ENCODE results near the gene MMP15.

The MMP15 gene

DNA sequence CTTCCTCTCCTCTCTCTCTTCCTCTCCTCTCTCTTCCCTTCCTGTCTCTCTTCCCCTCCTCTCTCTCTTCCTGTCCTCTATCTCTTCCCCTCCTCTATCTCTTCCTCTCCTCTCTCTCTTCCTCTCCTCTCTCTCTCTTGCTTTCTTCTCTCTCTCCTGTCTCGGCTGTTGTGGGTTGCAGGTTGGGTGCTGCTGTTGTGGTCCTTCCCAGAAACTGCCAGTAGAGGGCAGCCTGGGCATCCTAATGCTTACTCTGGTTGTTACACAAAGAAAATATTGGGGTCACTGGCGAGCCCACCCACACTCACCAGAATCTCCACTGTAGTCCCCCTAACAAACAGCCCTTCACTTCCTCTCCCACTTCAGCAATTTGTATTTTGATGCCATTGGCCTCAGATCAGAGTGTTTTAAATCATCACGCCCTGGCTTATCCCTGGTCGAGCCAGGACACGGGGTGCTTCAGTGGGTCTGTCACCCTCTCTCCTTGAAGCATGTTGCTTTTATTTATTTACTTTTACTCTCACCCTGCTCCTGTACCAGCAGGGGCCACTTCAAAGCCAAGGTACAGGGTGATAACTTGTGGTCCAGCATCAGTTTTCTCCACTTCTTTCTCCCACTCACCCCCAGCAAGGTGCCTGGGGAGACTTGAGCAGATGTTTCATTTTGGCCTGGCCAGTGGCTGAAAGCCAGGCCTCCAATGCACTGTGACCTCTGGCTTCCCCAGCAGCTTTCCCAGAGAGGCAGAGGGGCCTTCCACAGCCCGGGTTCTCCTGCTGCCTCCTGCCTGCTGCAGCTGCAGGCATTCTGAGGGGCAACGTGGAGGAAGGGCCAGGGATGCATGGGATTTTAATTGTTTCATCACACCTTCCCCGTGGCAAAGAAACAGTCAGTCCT is 4.7 kb upstream of the MMP15 start:
- peak; percentile 44 to 63 for DNase-seq

DNA sequence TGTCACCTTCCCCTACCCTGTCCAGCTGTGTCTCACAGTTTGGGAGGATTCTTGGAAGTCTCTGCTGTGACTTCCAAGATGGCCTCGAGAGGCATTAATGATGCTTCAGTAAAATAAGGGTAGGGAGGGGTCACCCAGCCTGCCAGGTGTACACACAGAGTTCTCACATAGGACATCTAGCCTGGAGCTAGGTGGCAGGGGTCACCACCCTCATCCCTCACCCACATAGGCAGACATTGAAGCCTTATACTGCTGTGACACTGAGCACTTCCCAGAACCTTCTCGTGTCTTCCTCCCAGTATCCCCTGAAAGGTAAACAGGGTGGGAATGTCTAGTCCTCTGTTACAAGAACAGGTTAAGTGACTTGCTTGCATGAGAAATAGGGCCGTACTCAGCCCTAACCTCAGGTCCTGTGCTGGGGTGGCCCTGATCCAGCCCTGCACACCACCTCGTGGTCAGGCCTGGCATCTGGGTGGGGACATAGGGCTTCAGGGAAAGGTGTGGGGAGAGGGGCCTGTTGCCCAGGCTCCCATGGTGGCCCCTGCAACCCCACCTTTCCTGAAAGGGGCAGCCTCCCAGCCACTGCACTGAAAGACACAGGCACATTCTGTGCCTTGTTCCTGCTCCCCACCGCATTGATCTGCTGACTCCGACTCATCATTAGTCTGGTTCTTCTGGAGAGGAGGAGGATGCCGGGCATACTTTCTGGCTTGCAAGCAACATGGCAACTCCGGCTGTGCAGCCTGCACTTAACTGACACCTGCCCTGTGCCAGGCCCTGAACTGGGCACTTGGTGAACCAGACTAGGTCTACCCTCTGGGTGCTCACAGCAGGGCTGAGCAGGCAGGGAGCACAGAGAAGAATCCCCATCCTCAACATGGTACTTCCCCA is 3.6 kb upstream of the MMP15 start:
- no peak for DNase-seq

DNA sequence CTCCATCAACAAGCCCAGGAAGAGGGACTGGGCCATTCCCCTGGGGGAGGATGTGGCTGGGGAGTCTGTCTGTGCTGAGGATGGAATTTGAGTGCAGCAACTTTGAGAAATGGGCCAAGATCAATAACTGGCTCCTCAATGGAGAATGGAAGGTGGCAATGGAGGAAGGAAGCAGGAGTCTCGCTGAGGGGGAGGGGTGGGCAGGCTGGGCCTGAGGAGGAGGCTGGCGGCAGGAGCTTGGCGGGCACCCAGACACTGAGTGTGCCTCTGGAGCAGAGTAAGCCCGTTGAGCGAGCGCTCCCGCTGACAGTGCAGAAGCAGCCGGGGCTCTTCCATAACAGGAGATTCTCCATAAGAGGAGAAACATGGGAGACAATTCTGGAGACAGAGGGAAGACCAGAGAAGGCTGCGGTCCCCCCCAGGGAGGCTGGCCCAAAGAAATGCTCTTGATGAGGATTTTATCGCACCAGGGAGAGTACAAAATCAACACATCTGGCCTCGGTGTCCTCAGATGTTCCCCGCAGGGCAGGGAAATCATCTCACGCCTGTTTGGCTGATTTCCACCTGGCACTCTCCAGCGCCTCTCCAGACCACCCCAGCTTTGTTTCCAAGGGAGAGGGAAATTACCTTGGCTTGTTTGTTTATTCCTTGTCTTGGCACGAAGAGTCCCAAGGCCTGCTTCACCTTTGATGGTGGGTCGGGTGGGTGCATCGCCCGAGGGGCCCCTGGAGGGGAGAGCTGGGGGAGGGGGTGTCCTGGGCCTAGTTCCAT is 2.8 kb upstream of the MMP15 start:
- peak in 1 of 2 experiments; percentile 13 for DNase-seq

DNA sequence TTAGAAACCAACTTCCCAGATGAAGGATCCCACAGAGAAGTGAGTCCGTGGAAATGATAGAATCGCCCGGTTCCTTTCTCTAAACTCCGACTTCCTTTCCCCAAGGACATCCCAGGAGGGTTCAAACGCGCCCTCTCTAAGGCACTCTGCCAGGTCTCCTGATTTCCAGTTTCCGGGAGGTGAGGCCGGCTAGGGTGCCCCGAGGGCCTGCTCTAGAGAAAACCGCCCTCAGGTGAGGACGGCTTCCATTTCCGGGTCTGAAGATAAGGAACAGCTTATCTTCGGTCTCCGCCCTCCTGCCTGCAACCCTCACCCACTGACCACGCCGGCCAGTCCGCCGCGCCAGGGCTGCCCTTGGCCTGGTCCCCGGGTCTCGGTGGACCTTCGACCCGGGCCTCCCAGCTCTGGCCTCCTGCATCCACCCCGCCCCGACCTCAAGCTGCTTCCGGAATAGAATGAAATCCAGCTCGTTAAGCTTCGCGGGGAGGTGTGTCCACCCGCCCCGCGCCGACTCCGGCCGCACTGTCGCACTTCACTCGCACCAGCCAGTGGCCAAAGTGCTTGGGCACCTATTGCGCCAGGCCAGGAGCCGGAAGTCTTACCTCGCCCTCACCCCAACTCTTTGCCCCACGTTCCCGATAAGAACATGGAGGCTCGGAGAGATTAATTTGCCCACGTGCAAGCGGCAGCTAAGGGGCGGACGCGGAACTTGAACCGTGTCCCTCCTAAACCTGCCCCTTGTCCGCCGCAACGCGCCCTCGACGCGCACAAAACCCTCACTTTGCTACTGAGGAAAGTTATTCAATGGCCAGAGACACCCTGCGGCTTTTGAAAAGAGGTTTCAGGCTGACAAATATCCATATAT is 836 bp upstream of the MMP15 start:
- peak in 1 of 2 experiments; percentile 33 for DNase-seq

DNA sequence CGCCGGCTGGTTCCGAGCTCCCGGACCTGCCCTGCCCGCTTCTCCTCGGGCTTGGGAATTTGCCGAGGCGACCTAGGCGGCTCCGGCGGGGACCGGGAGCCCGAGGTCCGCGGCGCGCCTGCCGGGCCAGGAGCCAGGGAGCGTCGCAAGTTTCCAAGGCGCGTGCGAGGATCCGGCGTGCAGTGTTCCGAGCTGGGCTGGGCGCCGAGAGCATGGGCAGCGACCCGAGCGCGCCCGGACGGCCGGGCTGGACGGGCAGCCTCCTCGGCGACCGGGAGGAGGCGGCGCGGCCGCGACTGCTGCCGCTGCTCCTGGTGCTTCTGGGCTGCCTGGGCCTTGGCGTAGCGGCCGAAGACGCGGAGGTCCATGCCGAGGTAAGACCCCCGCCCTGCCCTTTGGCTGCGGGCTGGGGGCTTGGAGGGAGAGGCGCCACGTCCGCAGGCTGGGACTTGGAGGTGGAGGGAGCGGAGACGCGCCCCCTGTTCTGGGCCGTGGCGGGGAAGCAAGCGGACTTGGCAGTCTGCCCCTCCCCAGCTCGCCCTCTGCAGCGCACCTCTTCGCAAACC is 668 bp downstream of the MMP15 start:
- DNase-seq: peak in 1 of 2 experiments; percentile 37

DNA sequence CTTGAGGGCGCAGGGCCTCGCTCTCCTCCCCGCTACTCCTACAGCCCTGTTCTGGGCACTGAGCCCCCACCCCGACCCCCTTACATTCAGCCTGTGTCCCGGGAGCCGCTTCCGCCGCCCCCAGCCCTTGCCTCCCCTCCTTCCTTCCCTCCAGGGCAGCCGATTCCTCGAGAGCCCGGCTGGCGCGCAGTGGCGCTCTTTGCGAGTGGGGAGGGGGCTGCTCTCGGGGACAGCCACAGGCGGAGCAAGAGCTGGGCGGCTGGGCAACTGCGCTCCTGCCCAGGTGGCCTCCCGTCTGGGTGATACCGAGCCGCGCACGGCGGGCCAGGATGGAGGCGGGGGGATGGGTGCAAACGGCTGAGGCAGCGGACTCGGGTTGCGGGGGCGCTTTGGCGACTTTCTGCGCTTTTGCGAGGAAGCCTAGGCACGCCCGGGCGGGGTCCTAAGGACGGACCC is 1.2 kb downstream of the MMP15 start:
- DNase-seq: peak in 1 of 2 experiments; percentile 24

DNA sequence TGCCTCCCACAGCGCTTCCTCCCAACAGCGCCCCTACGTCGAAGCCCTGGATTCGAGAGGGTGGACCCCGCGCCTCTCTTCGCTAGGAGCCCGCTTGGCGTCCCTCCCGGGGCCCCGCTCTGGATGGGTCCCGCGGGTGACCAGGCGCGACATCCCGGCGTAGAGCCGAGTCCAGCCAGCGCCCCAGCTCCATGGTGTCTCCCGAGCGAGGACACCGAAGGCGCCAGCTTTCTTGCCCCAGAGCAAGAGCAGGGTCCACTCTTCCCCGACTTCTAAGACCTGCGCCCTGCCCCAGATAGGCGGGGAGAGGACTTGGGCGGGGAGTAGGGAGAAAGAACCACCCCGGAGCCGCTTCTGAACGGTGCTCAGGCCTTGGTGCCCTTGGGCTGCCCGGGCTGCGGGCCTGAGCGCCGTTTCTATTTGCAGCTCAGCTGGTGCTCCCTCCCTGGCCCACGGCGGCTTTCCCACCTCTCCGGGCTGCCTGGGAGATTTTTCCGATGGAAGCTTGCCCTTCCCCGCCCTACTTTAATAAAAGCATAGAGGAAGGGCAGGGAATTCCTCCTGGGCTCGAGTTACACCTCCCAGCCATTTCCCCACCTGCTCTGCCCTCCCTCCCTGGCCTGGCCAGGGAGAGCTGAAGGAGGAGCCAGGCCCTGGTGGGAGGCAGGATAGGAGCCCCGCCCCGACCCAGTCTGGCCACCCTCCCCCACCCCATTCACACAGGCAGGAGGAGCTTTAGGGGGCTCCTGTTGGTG is 1.8 kb downstream of the MMP15 start:
- DNase-seq: no peak

DNA sequence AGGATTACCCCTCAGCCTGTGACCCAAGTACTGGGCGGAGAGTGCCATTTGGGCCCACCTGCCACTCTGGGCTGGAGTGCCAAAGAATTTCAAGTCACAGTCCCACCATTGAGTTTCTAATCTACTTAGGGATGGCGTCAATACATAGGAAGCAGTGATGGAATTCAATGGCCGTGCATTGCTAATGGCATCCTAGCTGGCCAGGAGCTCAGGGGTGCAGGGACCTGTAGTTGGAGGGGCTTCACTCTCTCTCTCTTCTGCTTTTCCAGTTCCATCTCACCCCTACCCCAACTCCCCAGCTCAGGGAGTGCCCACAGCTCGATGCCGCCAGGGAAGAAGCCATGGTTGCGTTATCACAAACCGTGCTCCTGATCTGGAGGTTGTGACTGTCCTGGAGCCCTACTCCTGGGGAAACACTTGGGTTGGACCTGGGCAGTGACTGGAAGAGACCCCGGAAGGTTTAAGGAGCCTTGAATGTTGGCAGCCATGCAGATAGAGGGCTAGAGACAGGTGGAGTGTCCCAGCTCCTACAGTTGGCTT is 2.4 kb downstream of the MMP15 start:
- no peak for DNase-seq

DNA sequence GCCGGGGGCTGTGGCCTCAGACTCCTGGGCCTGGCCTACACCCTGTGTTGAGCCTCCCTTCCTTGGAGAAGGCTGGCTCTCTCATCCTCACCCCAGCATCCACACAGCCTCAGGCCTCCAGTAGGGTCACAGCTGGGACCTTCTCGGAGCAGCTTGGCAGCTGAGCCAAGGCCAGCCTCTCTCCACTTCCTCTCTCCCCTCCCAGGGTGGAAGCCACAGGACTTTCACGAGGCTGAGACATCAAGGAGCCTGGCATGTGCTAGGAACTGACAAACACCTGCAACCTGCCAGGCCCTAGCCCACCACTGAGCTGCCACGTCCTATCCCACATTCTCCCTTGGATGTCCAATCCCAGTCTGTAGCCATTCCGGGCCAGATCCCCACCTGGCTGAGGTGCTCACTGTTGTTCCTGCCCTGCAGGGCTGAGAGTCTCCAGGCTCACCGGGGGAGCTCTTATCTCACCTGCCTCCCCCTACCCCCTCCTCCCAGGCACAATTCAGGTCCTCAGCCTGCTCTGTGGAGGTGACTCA is 3.1 kb downstream of the MMP15 start:
- no peak for DNase-seq

DNA sequence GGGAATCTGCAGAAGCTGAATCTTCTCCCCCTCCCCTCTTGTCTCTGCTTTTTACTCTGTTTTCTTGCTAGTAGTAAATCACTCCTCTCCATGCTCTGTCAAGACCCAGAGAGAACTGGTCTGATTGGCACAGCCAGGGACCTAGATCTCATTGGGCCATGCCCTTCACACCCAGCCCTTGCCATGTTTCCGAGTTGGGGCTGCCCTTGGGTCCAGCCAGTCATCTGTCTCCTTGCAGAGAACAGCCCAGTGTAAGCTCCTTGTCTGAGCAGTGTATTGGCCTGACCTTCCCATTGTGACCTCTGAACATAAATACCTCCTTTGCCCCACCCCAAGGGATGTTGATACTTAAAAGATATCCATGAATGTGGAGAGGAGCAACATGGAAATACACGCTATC is 3.9 kb downstream of the MMP15 start:
- no peak for DNase-seq

DNA sequence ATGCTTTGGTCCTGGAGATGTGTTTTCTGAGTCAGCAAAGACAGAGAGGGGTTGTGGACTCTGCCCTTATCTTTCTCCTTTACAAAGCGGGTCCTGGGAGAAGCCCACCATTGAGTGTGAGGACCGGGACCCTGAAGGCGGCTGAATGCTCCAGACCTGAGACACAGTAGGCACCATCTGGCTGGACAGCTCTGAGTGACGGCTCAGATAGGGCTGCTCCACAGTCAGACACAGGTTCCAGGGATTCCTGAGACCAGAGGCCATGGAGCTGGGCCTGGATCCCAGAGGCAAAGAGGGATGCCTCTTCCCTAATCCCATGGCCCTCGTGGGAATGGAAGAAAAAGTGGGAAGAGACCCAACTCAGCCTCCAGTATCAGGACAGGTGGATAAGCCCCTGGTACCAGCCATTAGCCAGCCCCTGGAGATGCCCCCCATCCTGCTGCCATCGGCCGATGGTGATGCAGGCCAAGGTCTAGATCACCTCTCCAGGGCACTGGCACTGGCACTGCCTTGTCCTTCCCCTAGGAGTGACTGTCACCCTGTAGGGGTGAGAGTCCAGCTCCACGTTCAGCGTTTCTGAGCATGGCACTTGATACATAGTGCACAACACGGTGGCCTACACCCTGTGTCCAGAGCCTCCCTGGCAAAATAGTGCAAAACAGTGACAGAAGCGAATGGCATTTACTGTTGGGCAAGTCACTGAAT is 4.7 kb downstream of the MMP15 start:
- no peak for DNase-seq

DNA sequence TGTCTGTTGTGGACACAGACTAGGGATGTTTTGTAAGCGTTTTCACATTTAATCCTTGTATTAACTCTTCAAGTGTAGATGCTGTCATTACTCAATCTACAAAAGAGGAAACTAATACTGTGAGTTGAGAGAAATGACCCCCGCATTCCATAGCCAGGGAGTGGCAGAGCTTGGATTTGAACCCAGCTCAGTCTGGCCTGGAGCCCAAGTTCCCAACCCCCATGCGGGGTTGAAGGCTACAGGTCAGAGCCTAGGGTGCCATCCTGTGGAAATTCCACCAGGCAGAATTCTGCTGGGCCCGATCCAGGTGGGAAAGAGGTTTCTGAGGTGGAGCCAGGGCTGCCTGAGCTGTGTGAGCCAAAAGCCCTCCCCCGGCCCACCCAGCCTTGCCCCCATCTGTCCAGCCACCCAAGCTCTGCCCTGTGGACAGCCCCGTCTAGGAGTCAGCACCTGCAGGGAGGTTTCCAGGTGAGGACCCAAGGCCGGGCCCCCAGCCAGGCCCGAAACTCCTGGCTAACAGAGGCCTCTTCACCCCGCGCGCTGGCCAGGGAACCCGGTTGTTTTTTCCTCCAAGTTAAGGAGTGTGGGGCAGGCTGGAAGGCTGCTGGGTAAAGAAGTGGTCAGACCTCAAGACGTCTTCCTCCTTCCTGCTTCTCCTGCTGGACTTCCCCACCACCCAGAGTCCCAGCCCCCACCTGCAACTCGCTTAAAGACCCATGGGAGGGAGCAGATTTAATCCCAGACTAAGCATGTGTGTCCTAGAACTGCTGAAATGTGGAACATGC is 5.7 kb downstream of the MMP15 start:
- DNase-seq: no peak

DNA sequence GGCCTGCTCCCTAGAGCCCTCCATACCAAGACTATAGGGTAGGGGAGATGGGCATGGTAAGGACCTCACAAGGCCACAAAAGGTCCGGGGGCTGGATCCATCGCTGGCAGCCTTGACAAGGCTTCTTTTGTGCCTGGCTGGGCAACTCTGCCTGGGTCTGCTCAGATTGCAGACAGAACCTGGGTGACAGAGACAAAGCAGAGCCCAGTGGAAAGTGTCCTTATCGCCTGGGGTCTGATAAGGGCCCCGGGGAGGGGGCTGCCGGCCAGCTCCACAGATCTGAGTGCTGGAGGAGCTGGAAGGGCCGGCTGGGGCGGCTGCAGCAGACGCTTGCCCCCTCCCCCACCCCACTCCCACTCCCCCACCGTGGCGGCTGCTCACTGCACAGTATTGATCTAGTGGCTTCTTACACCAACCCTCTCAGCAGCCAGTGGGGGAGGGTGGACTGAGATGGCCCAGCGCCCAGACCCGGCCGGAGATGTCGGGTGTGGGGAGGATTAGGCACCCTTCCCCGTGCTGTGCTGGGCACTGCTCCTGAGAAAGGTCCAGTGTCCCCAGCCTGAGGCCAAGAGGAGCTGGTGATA is 7.2 kb downstream of the MMP15 start:
- no peak for DNase-seq

DNA sequence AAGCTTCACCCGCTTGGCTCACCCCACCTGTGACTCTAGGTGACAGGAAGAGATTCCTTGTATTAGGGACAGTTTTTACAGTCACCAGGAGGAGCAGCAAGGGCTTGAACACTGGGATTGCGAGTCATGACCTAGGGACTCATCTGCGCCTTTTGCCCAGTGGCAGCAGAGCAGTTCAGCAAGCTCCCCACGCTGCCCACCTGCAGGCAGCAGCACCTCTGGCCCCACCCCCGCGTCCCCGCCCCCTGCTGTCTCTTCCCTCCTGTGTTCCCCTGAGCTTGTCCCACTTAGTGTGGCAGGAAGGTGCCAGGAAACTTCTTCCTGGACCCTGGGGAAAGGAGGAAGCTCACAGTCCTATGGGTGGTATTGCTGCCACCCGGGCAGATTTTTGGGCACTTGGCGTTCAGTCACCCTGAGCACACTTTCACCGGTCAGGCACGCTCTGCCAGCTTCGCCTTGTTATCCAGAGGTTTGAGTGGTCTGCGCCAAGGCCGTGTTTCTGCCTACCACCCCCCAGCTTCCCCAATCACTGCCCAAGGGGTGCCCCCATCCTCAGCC is 8.7 kb downstream of the MMP15 start:
- no peak for DNase-seq

DNA sequence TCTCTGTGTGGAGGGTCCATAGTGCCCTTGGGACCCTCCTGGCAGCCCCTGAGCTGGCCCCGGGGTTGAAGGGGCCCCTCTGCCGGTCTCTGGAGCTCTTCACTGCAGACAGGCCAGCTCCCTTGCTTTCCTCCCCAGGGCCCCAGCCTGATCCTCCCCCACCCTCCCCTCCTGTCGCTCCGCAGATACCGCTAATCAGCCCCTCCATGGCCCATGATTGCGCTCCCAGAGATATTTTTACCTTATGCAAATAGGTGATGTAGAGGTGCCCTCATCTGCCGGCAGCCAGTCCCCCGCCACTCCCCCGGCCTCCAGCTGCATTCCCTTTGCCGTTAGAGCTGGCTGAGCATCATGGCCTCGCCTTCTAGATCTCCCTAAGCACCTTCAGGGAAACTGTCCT is 9.2 kb downstream of the MMP15 start:
- DNase-seq: no peak

DNA sequence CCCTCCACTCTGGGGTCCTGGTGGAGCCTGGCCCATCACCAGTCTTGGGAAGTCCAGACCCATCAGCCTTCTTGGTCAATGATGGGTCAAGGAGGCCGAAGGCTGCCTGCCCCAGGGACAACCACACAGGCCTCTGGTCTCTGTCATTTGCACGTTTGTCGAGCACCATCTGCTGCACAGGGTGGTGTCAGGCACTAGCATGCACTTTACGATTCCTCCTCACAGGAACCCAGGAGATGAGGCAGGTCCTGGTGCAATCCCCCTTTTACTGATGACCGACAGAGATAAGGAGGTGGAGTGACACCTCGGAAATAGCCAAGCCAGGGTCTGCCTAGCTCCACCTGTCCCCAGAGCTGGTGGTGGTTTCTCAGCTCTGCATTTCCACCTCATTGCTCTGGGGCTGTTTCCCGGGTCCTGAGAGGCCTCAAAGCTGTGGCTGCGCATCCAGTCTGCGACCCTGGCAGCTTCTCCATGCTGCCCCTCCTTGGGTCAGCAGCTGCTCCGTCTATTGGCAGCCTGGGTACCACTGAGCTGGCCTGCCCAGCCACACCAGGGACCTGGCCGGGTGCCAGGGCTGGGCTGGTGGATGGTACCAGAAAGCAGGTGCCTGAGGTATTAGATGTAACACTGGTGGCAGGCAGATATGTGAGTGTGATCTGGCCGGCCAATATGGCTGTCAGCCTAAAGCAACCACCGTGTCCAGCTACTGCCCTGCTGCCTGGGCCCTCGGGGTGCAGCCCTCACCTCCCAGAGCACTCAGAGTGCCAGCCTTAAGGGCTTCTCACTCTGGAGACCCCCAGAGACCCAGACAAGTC is 10.0 kb downstream of the MMP15 start:
- DNase-seq: no peak

DNA sequence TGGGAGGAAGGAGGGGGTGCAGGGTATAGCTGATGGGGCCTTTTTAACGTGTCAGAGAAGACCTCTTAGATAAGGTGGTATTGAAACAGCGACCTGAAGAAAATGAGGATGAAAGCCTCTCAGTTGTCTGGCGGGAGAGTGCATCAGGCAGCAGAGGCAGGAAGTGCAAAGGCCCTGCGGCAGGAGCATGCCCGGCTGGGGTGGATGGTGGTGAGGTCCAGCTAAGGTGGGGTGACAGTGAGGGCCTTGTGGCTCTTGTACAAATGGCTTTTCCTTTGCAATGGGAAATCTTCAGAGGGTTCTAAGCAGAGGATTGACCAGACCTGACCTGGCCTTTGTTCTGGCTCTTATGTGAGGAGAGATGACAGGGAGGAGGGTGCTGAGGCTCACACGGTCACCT is 11.4 kb downstream of the MMP15 start:
- DNase-seq: no peak

Data from Kasumi-1 (cell line).